PFSK-1 (cell line): ENCODE measurements around the gene COPB2.

Source experiments
- FOXP2 ChIP-seq: optimal IDR thresholded peaks from 2 replicates; pipeline ENCODE3; 2011; ENCODE audit warnings: borderline replicate concordance, control low read depth, inconsistent platforms; ENCODE audit not compliant: insufficient read depth; ENCODE audit errors: extremely low read length, extremely low read depth
- POLR2AphosphoS5 ChIP-seq: IDR thresholded peaks from 2 replicates; pipeline ENCODE4 v1.6.1; 2012; ENCODE audit warnings: low read depth, mild to moderate bottlenecking, control low read depth, low read length, moderate library complexity
- REST ChIP-seq, 2 experiments: IDR thresholded peaks; 2 replicates each; pipeline versions ENCODE4 v1.6.1 to v1.8.0; 2011 to 2012; ENCODE audit warnings: low read depth in 2 of 2, low read length in 2 of 2, control low read depth in 1 of 2, inconsistent platforms in 1 of 2, mild to moderate bottlenecking in 1 of 2, moderate library complexity in 1 of 2; ENCODE audit not compliant: insufficient read depth in 1 of 2
- SIN3A ChIP-seq: IDR thresholded peaks from 2 replicates; pipeline ENCODE4 v1.6.1; 2012; ENCODE audit warnings: mild to moderate bottlenecking, low read length, moderate library complexity, borderline replicate concordance; ENCODE audit not compliant: insufficient read depth
- TAF1 ChIP-seq: IDR thresholded peaks from 2 replicates; pipeline ENCODE4 v1.6.1; 2012; ENCODE audit warnings: low read length, control low read depth, borderline replicate concordance; ENCODE audit not compliant: insufficient read depth

COPB2 gene

GRCh38 chr3:139421040-139421439, 31.6 kb upstream of the COPB2 start:
- TF ChIP-seq REST (IDR thresholded peaks at IDR 0.05; ENCODE audit: insufficient read depth in 1 of 2, low read depth in 2 of 2, low read length in 2 of 2): no peak

- TF ChIP-seq SIN3A (no peak), POLR2AphosphoS5 (no peak), FOXP2 (no peak), TAF1 (no peak), REST (IDR thresholded peaks at IDR 0.05; ENCODE audit: insufficient read depth in 1 of 2, low read depth in 2 of 2, low read length in 2 of 2) (no peak)
These were observed 28.7 kb upstream of the COPB2 start for GRCh38 chr3:139418144-139418543.

- no peak for TF ChIP-seq POLR2AphosphoS5
- TF ChIP-seq SIN3A: no peak
- TF ChIP-seq FOXP2: no peak
- no peak for TF ChIP-seq REST (IDR thresholded peaks at IDR 0.05; ENCODE audit: insufficient read depth in 1 of 2, low read depth in 2 of 2, low read length in 2 of 2)
- TF ChIP-seq TAF1: no peak
These were observed 26.8 kb upstream of the COPB2 start for GRCh38 chr3:139416275-139416674.

- no peak for TF ChIP-seq SIN3A
These were observed 25.3 kb upstream of the COPB2 start for GRCh38 chr3:139414608-139415224.

- TF ChIP-seq SIN3A (no peak), REST (IDR thresholded peaks at IDR 0.05; ENCODE audit: insufficient read depth in 1 of 2, low read depth in 2 of 2, low read length in 2 of 2) (no peak), POLR2AphosphoS5 (no peak), TAF1 (no peak), FOXP2 (no peak)
These were observed 7.3 kb upstream of the COPB2 start for GRCh38 chr3:139396707-139397106.

- no peak for TF ChIP-seq REST (IDR thresholded peaks at IDR 0.05; ENCODE audit: insufficient read depth in 1 of 2, low read depth in 2 of 2, low read length in 2 of 2)
- no peak for TF ChIP-seq SIN3A
- TF ChIP-seq FOXP2: no peak
- no peak for TF ChIP-seq TAF1
- TF ChIP-seq POLR2AphosphoS5: no peak
These were observed 4.7 kb upstream of the COPB2 start for GRCh38 chr3:139394116-139394515.
